Stimulated activated CD8-positive, alpha-beta memory T cell treated with anti-CD3 and anti-CD28 coated beads, Interleukin-15, amount 100 ng/mL, for 4 hours (primary cell): ENCODE results near the gene SCN4A.
"Not testable (repeated sequence)": the region's sequence is repeated elsewhere in the genome, so short reads cannot be mapped to it uniquely, and the experiment has no call there.

Experiments used
- DNase-seq, 2 donors: peaks; one replicate each; pipeline ENCODE4 v3.0.0-alpha.2; 2020; ENCODE audit warnings: low read depth in 2 of 2

Gene SCN4A

DNA sequence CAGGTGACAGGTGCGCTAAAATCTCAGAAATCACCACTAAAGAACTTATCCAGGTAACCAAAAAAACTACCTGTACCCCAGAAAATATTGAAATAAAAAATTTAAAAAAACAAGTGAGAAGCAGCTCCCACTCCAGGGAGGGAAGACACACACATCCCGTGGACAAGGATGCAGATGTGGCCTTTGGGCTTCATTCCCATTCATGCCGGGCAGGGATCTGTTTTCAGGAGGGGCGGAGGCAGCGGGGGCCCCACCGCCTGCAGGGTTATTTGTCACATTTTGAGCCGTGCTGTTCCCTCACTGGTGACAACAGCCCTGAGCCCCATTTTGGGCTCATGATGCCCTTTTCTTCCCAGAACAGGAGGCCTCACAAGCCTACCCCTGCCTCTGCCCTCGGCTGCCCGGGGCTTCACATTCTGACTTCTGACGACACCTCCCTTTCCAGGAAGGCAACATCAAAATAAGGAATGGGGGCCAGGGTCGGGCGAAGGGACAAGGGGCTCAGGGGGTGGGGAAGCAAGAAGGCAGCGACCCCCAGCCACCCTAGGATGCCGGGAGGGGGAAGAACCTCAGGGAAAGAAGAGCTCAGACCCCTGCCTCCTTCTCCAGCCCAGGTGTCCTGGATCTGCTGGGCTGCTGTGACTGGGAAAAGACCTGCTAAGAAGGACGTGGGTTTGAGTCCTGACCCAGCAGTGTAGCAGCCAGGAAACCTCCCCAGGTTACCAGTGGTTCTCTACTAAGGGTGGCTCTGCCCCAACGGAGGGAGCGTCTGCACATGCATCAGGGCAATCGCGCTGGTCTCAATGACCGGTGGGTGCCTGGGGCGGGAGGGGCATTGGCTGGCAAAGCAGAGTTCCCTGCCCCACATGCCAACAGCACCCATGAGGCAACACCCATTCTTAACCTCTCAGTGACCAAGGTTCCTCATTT, 38.3 kb downstream of the SCN4A start:
- DNase-seq: no peak

DNA sequence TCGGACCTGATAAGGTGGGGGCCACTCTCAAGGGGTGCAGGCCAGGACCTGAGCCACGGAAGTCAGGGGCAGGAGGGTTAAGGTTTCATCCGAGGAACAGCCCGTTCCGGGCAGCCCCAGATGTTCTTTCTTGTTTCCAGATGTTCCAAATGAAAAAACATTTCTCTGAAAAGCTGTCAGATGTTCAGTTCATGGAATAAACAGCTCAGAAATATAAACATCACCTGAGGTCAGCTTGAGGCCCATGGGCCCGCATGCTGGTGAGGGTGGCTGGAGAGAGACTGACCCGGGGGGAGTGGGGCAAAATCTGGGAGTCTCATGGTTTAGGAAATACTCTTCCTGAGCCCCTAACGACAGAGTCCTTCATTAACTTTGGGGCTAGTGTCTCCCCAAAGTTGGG, 39.1 kb downstream of the SCN4A start:
- no peak for DNase-seq

DNA sequence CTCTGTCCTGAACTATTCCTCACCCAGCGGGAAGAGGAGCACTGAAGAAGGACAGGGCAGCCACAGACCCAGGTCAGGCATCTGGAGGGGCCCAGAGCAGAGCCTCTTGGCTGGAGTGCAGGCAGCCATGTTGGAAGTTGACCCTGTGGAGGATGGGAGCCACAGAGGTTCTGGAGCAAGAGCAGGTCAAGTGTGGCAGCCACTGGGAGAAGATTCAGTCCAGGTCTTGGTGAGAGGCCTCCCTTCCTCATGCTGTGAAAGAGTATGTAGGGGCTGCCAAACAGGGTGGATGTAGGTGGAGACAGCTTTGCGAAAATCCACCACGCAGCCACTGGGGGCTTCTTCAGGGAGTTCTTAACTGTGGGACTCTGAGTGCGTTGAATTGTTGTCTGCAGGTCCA, 40.0 kb downstream of the SCN4A start:
- DNase-seq: no peak

DNA sequence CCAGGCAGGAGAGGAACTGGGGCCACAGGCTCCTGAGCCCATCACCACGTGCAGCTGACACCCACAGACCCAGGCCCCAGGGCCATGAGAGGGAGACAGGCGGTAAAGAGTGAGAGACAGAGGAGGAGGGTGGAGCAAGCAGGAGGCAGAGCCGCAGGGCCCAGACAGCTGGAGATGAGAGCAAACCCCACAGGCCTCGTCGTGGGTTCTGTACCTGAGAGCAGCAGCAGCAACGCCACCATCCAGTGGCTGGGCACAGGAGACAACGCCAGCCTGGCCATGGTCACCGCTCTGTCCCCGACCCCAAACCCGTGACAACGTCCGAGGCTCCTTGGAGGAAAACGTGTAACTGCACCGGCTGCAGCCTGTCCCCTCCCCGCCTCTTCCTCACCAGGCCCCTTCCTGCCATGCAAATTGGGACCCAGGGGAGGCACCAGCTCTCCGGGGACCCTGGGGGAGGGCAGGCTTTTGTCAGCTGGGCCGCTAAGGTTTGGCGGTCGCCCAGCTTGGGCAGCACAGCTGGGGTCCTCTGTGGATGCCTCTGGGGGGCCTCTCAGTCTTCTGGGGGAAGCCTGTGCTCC, 40.6 kb downstream of the SCN4A start, which contains the start of gene CD79B:
CD79B (minus strand) TSS at position 351 of the 581 bp plus-strand sequence; CDS start at position 281, 70 bp downstream.
- no peak for DNase-seq

DNA sequence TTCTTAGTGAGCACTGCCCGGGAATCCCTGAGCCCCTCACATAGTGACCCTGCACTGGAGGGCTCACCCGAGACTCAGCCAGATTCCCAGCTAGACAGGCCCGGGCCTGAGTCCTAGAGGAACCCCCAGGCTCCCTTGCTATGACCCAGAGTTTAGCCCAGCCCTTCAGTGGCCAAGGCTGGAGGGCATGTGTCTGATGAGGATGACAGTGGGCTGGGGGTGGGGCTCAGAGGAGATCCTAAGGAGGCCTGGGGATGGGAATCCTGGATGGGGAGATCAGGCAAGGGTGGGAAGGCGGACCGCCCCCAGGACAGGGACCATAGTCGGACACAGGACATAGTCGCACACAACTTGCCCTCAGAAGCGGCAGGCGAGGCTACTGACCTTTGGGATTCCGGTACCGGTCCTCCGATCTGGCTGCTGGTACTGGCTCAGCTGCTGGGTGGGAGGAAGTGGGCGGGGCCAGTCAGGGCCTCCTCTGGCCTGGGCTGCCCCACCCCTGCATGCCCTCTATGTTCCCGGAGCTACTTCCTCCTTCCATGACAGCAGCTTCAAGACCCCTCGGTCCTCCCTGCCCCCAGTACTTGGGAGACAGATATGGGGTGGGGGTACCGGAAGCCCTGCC, 41.7 kb downstream of the SCN4A start:
- DNase-seq: no peak

DNA sequence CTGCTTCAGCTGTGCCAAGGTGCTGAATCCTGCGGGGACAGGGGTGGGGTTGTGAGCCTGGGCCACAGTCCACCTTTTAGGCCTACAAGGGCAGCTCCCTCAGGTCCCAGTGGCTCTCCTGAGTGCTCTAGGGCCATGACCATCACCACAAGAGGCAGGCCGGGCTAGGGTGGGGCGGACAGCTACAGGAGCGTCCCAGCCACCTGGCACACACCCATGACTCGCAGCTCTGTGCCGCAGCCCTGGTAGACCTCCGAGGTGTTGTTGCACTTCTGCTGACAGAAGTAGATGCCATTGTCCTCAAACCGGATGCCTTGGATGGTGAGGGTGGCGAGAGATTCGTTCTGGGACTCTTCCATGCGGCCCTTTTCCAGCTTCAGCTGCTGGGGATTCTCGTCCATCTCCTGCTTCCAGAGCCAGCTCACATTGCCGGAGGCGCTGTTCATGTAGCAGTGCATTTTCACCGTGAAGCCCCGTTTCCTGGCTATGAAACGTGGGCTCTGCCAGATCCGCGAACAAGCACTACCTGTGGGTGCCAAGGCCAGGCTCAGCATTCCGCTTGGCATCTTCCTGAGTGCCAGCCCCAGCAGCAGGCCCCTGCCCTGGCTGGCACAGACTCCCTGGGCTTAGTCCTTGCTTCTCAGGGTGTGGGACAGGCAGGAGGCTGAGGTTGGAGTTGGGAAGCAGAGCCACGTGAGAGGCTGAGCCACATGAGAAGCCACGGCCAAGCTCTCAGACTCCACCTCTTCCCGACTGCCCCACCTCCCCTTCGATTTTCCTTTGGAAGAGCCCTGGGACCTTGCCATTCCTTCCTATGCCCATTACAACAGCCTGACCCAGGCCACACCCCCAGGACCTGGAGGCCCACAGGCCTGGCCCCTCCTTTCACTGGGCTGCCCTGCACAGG, 42.6 kb downstream of the SCN4A start:
- no peak for DNase-seq

DNA sequence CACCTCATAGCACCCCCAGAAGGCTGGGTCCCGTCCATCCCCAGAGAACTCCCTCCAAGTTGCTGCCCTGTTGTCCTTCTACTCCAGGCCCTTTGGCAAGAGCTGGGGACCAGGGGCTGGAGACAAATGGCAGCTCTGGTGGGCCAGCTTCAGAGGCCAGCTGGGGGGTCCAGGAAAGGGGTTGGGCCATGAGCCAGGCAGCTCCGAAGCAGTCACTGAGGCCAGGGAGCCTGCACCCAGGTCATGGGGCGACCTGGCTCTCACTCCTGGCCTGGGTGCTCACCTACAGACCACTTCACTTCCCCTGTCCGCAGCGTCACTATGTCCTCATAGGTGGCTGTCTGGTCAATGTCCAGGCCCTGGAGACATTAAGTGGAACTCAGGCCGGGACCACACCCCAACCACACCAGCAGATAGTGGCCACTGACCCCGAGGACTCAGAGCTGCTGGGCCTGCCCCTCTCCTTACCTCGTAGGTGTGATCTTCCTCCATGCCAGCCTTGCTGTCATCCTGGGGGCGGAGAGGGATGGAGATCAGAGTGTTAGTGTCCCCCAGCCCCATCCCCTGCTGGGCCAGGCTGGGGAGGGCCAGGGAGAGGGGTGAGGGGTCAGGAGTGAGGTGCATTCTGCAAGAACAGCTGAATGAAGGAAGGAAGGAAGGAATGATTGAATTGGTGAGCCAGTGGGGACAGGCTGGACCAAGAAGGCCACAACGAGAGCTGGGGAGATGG, 43.6 kb downstream of the SCN4A start:
- no peak for DNase-seq

DNA sequence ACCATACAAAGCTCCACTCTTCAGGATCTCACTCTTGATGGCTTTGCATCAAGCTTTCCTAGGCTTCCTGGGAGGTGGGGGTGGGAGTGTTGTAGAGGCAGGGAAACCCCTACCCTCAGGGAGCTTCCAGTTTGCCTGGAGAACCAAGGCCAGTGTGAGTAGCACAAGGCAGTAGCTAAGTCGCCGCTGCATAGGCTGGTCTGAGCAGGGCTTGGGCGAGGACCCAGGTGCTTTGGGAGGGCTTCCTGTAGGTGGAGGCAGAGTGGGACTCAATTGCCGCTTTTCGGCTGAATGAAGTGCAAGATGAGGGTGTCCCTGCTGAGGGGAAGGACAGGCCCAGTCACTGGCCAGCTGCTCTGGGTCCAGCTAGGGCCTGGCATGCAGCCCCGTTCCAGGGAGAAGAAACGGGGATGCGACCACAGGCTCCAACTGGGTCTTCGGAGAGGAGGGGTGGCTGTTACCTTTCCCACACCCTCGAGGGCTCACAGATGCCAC, 44.5 kb downstream of the SCN4A start:
- DNase-seq: no peak

DNA sequence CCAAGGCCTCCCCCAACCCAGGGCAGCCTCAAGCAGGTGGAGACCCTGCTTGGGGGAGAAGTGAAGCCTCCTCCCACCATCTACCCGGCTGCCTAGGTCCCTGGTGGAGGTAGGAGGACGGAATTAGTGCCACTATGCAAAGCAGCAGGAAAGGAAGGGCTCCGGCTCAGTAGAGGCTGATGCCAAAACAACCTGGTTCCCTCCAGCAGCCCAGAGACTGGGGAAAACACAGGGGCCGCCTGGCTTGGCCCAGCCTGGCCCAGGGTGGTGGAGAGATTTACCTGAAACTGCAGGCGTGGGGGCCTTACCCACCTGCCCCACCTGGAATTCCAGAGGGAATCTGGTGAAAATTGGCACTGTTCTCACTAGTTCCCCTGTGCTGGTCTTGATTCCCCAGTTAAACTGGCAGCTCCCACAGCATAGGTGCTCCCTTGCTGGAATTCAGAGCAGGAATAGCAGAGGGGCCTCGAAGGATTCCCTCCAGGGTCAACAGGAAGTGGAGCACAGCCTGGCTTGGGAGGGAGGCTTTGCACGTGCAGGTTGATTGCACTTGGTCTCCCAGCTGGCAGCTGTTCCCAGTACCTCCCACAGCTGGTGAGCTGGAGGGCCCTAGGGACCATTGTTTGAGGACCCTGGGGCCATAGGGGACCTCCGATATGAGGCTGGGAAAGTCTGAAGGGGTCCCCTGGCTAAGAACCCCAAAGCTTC, 45.1 kb downstream of the SCN4A start:
- DNase-seq: no peak

DNA sequence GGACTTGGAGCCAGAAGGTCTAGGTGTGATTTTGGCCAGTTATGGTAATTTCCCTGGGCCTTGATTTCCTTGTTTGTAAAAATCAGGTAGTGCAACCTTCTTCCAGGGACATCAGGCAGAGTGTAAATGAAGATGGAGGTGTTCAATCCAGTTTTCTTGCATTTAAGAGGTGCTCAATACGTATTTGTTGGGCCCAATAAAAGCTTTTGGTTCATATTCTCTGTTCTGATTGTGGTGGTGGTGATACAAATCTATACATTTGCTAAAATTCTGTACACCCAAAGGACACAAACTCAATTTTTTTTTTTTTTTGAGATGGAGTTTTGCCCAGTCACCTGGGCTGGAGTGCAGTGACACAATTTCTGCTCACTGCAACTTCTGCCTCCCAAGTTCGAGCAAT, 46.6 kb downstream of the SCN4A start:
- DNase-seq: no peak

DNA sequence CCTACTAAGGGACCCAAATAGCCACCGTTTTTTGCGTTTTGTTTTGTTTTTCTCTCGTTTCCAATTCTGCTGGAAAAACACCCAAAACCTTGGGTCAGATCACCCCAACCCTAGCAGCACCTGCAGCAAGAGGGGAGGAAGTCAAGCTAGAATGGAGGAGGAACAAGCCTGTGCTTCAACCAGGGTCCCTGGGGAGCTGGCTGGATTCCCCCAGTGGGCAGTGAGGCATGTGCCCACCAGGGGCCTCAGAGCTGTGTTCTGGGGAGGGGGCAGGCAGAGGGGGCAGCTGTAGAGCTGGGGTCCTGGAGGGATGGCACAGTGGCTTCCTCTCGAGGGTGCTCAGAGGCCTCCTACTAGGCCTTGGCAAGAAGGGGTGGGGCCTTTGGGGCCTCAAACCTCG, 47.1 kb downstream of the SCN4A start:
- no peak for DNase-seq

DNA sequence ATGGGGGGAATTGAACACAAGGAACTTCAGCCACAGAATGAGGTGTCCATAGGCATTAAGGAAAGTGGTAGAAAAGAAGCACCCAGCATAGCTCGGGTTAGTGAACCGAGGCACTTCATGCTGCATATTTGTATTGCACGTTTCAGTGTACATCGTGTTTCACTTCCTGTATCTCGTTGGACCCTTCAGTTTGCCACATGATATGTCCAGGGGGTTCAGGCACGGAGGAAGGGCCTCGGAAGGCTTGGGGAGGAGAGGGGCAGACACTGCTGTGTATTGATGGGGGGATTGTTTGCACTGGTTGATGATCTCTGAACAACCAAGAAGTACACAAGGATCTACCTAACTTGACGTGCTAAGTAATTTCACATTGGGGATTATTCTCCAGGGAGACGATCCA, 50.3 kb downstream of the SCN4A start:
- DNase-seq: not testable (repeated sequence)

DNA sequence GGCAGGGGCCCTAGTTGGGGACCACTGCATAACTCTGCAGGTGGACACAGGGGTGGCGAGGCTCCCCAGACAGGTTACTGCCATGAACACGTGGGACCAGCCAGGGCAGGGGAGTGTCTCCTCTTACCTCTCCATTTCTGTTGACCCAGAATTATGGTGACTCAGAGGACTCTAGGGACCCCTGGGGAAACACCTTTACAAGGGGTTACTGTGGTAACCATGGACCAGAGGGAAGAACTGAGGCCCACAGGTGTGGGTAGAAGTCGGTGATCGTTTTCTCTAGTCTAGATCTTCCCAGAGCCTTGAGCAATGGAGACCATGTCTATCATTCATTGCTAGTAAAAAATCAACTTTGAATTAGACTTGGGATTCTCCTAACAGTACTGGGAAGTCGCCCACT, 51.9 kb downstream of the SCN4A start:
- DNase-seq: not testable (repeated sequence)

DNA sequence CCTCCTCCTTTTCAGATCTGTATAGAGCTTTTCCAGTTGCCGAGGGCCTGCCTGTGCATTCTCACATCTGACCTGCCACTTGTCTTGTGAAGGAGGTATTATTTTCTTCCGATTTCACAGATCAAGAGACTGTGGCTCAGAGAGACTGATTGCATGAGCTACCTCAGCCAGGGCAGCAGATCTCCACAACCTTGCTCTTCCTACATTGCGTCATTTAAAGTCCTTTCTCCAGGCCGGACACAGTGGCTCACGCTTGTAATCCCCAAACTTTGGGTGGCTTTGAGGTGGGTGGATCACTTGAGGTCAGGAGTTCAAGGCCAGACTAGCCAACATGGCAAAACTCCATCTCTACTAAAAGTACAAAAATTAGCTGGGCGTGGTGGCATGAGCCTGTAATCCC, 52.7 kb downstream of the SCN4A start:
- not testable (repeated sequence) for DNase-seq

DNA sequence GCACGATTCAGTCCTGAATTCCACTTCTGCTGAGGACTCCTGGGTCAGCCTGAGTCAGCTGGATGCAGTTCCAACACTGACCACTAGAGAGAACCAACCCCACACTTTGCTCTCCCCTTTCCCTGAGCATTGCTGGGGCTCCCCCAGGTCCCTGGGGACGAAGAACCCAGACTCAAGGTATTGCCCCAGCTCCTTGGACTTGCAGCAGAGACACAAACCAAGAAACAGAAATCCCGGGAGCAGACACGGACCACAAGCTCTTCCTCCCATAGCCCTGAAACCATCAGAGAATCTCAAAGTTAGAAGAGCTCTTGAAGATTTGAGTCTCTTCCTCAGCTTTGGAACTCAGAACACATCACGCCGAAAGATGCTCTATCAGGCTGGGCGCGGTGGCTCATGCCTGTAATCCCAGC, 53.4 kb downstream of the SCN4A start:
- DNase-seq: peak; percentile 24 to 50

DNA sequence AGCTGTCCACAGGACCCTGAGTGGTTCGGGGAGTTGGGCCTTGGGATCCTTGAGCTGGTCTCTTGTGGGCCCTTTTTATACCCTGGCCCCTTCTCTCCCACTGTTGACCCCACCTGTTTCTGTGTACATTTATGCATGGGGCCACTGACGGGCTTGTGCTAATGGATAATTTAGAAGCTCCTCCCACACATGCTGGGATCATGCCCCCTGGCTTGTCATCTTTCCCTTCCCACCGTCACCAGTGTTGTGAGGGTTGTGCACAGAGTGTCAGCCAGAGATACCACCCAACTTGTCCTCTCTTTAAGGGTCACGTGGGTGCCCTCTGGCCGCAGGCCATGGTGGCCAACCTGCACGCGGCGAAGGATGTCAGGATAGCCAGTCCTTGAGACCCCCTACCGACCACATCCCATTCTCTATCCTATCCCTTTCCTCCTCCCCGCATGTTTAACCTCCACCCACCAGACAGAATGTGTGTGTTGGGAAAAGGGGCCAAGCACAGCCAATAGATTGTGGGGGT, 53.9 kb downstream of the SCN4A start, which contains the start of gene GH1:
GH1 (minus strand) TSS at position 51 of the 517 bp plus-strand sequence. CDS start 63 bp downstream, outside the sequence.
- DNase-seq: not testable (repeated sequence)

DNA sequence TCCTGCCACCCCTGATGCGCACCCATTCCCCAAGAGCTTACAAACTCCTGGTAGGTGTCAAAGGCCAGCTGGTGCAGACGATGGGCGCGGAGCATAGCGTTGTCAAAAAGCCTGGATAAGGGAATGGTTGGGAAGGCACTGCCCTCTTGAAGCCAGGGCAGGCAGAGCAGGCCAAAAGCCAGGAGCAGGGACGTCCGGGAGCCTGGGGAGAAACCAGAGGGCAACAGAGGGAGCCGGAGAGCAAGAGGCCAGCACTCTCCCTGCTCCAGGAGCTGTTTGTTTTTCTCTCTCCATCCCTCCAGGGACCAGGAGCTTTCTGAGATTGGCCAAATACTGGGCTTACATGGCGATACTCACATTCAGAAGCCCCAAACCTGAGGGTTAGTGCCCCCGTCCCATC, 54.4 kb downstream of the SCN4A start:
- DNase-seq: no peak

DNA sequence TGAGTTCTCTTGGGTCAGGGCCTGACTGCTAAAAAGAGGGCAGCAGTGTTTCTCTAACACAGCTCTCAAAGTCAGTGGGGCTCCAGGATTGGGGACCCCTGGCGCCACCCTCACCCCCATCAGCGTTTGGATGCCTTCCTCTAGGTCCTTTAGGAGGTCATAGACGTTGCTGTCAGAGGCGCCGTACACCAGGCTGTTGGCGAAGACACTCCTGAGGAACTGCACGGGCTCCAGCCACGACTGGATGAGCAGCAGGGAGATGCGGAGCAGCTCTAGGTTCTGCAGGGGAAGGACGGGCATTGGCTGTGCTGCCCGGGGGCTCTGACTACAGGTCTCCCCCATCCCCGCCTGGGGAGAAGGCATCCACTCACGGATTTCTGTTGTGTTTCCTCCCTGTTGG, 55.1 kb downstream of the SCN4A start:
- DNase-seq: no peak

DNA sequence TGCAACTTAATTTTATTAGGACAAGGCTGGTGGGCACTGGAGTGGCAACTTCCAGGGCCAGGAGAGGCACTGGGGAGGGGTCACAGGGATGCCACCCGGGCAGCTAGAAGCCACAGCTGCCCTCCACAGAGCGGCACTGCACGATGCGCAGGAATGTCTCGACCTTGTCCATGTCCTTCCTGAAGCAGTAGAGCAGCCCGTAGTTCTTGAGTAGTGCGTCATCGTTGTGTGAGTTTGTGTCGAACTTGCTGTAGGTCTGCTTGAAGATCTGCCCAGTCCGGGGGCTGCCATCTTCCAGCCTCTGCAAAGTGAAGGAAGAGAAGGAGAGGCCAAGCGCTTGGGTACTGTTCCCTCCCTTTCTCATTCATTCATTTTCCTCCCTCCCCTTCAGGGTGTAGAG, 55.5 kb downstream of the SCN4A start:
- not testable (repeated sequence) for DNase-seq
